Hepatocyte (in vitro differentiated cells): ENCODE measurements around the gene OSBPL7. TPM values are rescaled to one million over a fixed set of nuclear protein-coding genes. Genes with fewer than 3 reads are reported as not detected.

Source experiments
- DNase-seq: peaks from one replicate; pipeline ENCODE4 v3.0.0-alpha.2; 2016; ENCODE audit warnings: low spot score
- H2AFZ ChIP-seq: fragments of 200-600 bp; sonication (generic); 2 replicates; pipeline ENCODE4 v1.6.0; 2016; ENCODE audit warnings: antibody characterized with exemption, mild to moderate bottlenecking
- H3K27ac ChIP-seq: fragments of 200-600 bp; sonication (generic); 2 replicates; pipeline ENCODE4 v1.5.1; 2016; ENCODE audit warnings: mild to moderate bottlenecking
- H3K27me3 ChIP-seq: fragments of 200-600 bp; sonication (generic); 2 replicates; pipeline ENCODE4 v1.6.1; 2016
- H3K36me3 ChIP-seq: fragments of 200-600 bp; sonication (generic); replicated peaks from 2 replicates; pipeline ENCODE4 v1.5.1; 2016; ENCODE audit warnings: low read depth; ENCODE audit not compliant: insufficient read depth
- H3K4me1 ChIP-seq: fragments of 200-600 bp; sonication (generic); 2 replicates; pipeline ENCODE4 v1.5.1; 2016; ENCODE audit warnings: mild to moderate bottlenecking, moderate library complexity; ENCODE audit not compliant: insufficient read depth
- H3K4me2 ChIP-seq: fragments of 200-600 bp; sonication (generic); 2 replicates; pipeline ENCODE4 v1.6.0; 2016
- H3K4me3 ChIP-seq: fragments of 200-600 bp; sonication (generic); 2 replicates; pipeline ENCODE4 v1.5.1; 2016; ENCODE audit warnings: mild to moderate bottlenecking
- H3K79me2 ChIP-seq: fragments of 200-600 bp; sonication (generic); 2 replicates; pipeline ENCODE4 v1.6.0; 2017; ENCODE audit warnings: mild to moderate bottlenecking
- H3K9me2 ChIP-seq: fragments of 200-600 bp; sonication (generic); replicated peaks from 2 replicates; pipeline ENCODE4 v1.6.0; 2017; ENCODE audit warnings: mild to moderate bottlenecking; ENCODE audit not compliant: insufficient read depth
- H3K9me3 ChIP-seq: fragments of 200-600 bp; sonication (generic); 2 replicates; pipeline ENCODE4 v1.5.1; 2016; ENCODE audit warnings: low read depth, mild to moderate bottlenecking
- H4K20me1 ChIP-seq: fragments of 200-600 bp; sonication (generic); 2 replicates; pipeline ENCODE4 v1.6.0; 2016; ENCODE audit warnings: mild to moderate bottlenecking; ENCODE audit not compliant: insufficient read depth, poor library complexity, severe bottlenecking
- EZH2 ChIP-seq: fragments of 200-600 bp; sonication (generic); IDR thresholded peaks from 2 replicates; pipeline ENCODE4 v1.6.1; 2016; ENCODE audit warnings: antibody characterized with exemption, mild to moderate bottlenecking, borderline replicate concordance
- EZH2phosphoT487 ChIP-seq: fragments of 200-600 bp; sonication (generic); IDR thresholded peaks from one replicate; pipeline ENCODE4 v1.6.1; 2018; ENCODE audit warnings: antibody characterized with exemption, mild to moderate bottlenecking, low read depth, moderate library complexity; ENCODE audit not compliant: unreplicated experiment, severe bottlenecking
- WGBS: methylation state at CpG from one replicate; pipeline ENCODE4 v1.1.6; 2016; ENCODE audit warnings: low lambda C conversion rate; ENCODE audit errors: missing lambda C conversion rate; 5-methylcytosine and 5-hydroxymethylcytosine counted together
- polyA plus RNA-seq: library from polyadenylated mRNA; unstranded; fragments of >200 nt; fragmentation: Nextera tagmentation; extraction: Ambion mirVana; gene quantifications from 2 replicates; pipeline ENCODE4 v1.2.1, GENCODE V29; 2016
- total RNA-seq: library from RNA; depleted of rRNA; stranded (reverse); fragments of >200 nt; gene quantifications from 2 replicates; pipeline ENCODE4 v1.2.3, GENCODE V29; 2014
- TF ChIP-seq, protein P1 (sequence below): fragments of 200-600 bp; sonication (generic); IDR thresholded peaks from 2 replicates; pipeline ENCODE4 v1.5.1; 2016; ENCODE audit warnings: antibody characterized with exemption, mild to moderate bottlenecking; ENCODE audit not compliant: poor library complexity

Gene OSBPL7
- total and polyA plus RNA-seq, 2 experiments from 2014 or later = 6.2 to 9.3 TPM

DNA sequence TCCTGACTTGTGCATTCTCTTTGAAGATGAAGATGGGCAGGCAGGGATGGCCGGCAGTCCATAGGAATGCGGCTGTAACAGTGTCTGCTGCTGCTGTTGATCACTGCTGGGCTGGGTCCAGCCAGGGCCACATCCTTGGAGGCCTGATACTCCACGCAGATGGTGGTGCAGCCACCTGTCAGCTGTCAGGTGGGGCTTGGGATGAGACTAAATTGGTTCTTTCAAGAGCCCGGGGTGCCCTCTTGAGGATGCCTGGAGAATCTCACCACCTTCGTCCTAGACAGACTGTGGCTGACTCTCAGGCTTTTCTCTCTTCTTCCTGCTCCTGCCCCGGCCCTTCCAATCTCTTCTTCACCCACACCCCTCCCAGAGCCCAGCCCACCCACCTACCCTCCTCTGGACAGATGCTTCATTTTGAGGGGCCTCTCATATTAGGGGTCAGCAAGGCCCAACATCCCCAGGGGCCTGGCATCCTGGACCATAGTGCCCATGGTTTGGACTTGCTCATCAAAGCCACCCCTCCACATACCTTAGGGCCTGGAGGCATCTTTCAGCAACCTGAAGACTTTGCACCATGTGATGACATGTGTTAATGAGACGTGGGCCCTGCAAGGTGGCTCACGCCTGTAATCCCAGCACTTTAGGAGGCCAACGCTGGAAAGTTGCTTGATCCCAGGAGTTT lies 19.1 kb downstream of the OSBPL7 start:
- Histone ChIP-seq H3K4me2 (no peak overlapping the region), H4K20me1 (no peaks in the 10 kb centered on the region), H2AFZ (no peak overlapping the region), H3K27ac (no peak overlapping the region), H3K27me3 (peaks cover 6% of the 10 kb centered on the region), H3K4me3 (no peak overlapping the region), H3K9me2 (no peaks in the 10 kb centered on the region), H3K9me3 (no peaks in the 10 kb centered on the region), H3K36me3 (no peaks in the 10 kb centered on the region), H3K4me1 (no peaks in the 10 kb centered on the region), H3K79me2 (no peaks in the 10 kb centered on the region)
- 34% methylated on average over 9 of the region's 9 CpGs for WGBS
- TF ChIP-seq EZH2phosphoT487 = no peak
- TF ChIP-seq, protein P1, sequence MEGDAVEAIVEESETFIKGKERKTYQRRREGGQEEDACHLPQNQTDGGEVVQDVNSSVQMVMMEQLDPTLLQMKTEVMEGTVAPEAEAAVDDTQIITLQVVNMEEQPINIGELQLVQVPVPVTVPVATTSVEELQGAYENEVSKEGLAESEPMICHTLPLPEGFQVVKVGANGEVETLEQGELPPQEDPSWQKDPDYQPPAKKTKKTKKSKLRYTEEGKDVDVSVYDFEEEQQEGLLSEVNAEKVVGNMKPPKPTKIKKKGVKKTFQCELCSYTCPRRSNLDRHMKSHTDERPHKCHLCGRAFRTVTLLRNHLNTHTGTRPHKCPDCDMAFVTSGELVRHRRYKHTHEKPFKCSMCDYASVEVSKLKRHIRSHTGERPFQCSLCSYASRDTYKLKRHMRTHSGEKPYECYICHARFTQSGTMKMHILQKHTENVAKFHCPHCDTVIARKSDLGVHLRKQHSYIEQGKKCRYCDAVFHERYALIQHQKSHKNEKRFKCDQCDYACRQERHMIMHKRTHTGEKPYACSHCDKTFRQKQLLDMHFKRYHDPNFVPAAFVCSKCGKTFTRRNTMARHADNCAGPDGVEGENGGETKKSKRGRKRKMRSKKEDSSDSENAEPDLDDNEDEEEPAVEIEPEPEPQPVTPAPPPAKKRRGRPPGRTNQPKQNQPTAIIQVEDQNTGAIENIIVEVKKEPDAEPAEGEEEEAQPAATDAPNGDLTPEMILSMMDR = peak; percentile 64
- peak; percentile 83 for DNase-seq

DNA sequence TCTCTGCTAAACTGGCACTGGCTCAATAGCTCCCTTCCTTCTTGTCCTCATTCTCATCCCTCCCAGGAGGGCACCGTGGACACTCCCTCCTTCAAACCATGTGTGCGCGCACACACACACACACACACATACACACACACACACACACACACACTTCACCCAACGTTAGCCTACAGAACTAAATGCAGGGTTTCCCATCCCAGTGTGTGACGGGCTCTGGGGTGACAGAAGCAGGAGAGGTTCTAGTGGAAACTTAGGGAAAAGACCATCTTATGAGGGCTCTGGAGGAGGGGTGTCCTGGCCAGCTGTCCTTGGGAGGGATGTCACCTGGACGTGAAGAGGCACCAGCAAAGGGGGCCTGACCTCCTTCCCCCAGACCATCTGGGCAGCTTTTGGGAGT lies 19.7 kb downstream of the OSBPL7 start:
- no peaks in the 10 kb centered on the region for H3K9me2 ChIP-seq
- peaks cover 6% of the 10 kb centered on the region for H3K27me3 ChIP-seq
- H3K4me1 ChIP-seq = no peaks in the 10 kb centered on the region
- H3K4me3 ChIP-seq = no peak overlapping the region
- no peak for DNase-seq
- no peak overlapping the region for H2AFZ ChIP-seq
- TF ChIP-seq EZH2phosphoT487 (no peak), EZH2 (no peak)
- TF ChIP-seq, protein P1 = no peak
- H3K4me2 ChIP-seq = no peak overlapping the region
- 58% methylated on average over 6 of the region's 6 CpGs for WGBS
- H3K79me2 ChIP-seq = no peaks in the 10 kb centered on the region
- no peaks in the 10 kb centered on the region for H3K9me3 ChIP-seq
- no peak overlapping the region for H3K27ac ChIP-seq
- no peaks in the 10 kb centered on the region for H3K36me3 ChIP-seq
- H4K20me1 ChIP-seq = no peaks in the 10 kb centered on the region

DNA sequence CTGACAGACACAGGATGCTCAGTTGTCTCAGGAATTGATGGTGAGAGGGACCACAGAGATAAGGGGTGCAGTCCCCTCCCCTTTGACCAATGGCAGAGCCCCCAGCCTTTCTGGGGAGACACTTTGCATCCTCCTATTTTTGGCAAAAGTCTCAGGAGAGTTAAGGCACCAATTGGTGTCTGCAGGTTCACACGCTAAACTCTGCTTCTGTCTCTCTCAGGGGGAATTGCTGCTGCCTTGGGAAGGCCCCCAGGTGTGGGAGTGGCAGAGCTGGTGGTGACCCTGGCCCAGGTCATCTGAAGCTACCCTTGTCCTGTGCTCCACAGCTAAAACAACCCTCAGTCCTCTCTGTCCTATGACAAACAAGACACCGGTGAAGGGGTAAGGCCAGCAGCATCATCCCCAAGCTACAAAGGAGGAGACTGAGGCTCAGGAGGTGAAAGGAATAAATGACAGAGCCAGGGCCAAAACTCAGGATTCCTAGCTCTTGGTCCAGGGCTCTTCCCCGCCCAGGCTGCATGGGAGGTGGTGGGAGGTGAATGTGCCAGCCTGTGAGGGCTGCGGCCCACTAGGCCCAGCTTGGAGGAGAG lies 20.3 kb downstream of the OSBPL7 start:
- WGBS = 85% methylated on average over 4 of the region's 4 CpGs
- Histone ChIP-seq H3K9me3 (no peaks in the 10 kb centered on the region), H3K36me3 (no peaks in the 10 kb centered on the region), H3K27me3 (peaks cover 6% of the 10 kb centered on the region), H3K79me2 (no peaks in the 10 kb centered on the region), H3K4me1 (no peaks in the 10 kb centered on the region), H3K4me2 (no peak overlapping the region), H3K27ac (no peak overlapping the region), H3K4me3 (no peak overlapping the region), H4K20me1 (no peaks in the 10 kb centered on the region), H2AFZ (no peak overlapping the region), H3K9me2 (no peaks in the 10 kb centered on the region)
- DNase-seq = no peak
- TF ChIP-seq, protein P1 = no peak
- TF ChIP-seq EZH2 (no peak), EZH2phosphoT487 (no peak)
